Pulmonary artery endothelial cell (primary cell): Measurements from ENCODE around the gene GFRA1. TPM values are rescaled to one million over a fixed set of nuclear protein-coding genes. Genes with fewer than 3 reads are reported as not detected.

Source experiments
- DNase-seq: peaks from one replicate; pipeline ENCODE4 v3.0.0-alpha.2; 2011; ENCODE audit warnings: low read depth, low spot score
- total RNA-seq: library from RNA; depleted of rRNA; stranded (reverse); fragments of >200 nt; gene quantifications from 2 replicates; pipeline ENCODE4 v1.2.3, GENCODE V29; 2014

The GFRA1 gene
- total RNA-seq, 1 donor from 2014 or later, result 0.07 TPM

DNA sequence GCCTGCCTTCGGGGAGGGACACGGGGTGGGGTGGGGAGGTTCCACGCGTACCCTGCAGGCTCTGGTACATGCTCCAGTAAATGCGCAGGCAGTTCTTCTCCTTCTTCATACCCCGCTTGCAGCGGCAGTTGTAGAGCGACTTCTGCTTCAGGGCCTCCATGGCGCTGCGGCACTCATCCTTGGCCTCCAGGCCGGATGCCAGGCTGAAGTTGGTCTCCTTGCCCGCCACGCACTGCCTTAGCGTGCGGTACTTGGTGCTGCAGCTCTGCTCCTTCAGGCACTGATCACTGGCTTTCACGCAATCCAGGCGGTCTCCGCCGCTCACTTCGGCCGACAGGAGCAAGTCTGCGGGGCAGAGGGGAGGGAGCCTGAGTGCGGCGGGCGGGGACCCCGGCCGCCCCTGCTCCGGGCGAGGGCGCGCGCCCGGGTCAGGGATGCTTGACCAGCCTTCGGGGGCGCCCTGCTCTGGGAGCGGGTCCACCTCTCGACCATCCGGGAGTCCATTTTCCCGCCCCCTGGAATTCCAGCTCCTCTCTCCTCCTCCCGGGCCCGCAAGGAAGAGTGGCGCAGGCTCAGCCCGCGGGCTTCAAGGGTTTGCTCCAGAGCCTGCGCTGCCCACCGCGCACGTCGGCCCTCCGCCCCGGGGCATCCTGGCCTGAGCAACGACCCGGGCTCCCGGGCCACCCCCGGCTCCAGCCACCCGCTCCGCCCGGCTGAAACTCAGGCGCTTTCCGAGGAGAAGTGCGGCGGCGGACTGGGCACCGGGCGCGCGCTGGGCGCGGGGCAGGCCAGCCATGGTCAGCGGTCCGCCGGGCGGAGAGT, 2.0 kb downstream of the GFRA1 start:
- no peak for DNase-seq

DNA sequence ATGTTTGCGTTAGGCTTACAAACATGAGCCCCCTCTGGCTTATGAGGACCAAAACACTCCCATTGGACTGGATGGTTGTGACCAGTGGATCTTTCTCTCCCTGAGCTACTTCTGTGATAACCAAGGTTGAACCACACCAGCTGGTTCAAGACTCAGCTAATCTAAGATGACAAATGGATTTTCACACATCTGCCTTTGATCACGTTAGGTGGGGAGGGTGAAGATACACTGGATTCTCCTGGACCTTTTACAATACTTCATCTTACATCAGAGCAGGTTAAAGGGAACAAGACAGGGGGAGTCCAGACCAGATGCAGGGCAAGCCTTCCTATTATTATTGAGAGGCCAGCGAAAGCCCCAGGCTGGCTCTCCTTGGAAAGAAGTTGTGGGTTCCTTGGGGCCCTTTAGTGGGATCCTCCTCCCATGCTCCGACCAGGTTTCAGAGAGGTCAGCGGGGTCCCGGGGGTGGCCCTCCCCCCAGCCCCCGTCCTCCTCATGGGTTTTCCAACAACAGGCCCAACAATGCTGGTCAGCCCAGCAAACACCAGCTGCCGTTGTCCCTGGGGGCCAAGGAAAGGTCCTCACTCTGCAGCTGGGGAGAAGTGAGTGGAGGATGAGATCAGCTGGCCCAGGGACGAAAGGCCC, 2.8 kb downstream of the GFRA1 start:
- no peak for DNase-seq

DNA sequence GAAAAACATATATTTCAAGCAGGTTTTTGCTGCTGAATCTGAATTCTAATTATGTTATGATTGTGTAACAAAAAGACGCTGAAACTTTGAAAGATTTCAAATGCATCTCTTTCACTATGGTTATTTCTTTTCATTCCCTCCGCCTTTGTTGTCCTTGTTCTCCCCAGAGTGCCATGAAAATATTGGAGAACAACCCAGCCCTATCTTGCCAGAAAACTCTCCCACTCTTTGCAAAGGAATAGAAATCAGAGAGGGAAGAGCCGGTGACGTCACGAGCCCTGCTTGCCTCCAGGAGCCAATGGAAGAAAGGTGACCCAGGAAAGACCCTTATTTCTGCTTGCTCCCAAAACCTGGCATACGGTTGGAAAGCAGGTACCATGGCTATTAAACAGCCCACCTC, 3.4 kb downstream of the GFRA1 start:
- DNase-seq, result no peak

DNA sequence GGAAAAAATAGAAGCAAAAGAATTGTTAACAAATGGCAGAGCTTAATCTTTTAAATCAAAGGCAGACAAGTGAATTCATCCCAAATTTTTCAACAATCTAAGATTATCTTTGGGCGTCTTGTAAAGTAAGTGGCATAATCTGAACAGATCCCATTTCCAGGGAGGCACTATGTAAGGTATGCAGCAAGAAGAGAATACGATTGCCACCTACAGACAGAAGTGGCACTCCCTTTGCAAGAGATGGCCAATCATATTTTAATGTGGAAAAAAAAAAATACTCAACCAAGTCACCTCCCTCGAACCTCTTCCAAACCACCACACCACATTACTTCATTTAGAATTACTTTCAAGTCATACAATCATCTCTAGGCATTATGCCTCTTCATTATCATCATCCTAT, 4.0 kb downstream of the GFRA1 start:
- no peak for DNase-seq

DNA sequence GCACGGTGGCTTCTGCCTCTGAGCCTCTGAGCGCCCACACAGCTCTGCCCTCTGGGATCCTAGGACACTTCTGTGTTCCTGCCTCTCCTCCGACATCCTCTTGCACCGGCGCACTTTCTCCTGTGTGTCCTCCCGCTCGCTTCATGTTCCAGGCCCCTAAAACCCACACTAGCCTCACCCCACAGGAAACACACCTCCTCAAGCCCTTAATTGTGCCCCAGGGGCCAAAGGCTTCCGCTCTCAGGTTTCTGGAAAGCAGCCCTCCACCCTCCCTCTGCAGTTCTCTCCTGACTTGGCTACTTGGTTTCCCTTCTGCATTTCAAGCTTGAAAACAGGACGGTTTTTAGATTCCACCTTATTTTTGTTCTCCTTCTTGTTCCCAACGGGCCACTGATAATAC, 7.3 kb downstream of the GFRA1 start:
- no peak for DNase-seq

DNA sequence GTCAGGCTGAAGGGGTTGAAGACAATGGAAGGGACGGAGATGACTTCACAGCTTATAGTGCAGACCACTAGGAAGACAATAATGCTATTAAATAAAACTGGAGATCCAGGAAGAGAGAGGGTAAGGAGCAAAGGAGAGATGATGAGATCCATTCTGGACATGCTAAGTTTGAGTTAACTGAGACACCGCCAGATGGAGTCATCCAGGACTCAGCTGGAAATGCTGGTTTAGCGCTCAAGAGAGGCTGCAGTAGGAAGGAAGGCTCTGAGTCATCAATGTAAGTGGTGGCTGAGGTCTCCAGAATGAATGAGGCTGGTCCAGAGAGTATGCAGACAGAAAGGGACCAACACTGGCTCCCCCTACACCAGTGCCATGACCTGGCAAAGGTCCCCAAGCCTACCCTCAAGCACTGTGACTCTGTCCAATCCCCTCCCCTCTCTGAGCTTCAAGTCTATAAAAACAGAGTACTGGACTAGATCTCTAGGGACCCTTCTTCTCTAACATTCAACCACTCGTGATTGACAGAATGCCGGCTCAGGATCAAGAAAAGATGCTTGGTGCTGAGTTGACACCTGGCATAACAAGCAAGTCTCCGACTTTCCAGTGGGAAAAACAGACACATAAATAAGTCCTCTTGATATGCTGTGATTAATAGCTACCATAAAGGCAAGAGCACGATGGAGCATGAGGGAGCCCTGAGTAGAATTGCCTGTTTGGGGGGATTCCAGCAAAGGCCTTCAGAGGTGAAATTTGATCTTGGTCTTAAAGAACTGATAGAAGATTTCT, 8.9 kb downstream of the GFRA1 start:
- no peak for DNase-seq

DNA sequence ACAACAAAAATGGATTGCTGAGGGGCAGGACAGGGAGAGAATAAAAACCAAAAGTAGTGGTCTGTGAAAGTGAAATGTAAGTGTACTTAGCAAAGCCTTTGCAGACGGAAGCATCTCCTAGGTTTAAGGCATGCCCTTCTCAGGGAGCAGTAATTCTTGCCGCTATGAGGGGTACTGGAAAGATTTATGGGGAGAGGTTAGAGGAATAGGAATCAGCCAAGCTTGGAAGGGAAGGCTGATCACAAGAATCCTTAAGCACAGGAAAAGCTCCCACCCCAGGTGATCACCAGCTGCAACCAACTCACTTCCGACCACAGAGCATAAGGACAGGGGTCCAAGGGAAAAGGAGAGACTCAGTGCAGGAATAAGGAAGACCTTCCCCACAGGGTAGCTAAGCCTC, 10.3 kb downstream of the GFRA1 start:
- no peak for DNase-seq

DNA sequence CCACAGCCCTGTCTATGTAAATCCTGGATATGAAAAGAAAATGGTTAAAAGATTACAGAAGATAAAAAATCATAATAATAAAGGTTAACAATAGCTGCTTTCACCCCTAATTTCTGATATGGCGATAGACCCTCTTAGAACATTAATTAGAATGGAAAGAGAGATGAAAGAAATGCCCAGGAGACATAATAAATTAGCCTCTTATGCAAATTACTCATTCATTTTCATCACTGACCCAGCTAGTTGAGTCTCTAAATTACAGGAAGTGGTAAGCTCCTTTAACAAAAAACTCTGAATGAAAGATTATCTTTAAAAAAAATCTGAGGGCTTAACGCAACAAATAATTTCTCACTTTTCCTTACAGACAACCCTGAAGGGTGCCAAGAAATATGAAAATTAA, 12.4 kb downstream of the GFRA1 start:
- no peak for DNase-seq

DNA sequence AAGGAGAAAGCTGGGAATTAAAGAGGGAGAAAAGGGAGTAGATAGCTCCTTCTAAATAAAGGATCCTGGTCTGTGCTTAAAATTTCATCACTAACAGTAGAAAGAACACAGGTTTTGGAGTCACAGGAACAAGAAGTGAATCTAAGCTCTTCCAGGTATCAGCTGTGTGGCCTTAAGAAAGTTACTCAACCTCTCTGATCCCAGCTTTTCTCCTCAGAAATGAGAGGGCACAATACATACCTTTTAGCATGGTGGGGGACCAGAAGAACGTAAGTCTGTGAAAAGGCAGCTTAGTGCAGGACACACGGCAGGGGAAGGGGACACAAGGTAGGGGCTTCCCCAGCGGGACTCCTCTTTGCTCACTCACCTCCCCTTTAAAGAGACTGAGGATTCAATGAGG, 13.4 kb downstream of the GFRA1 start:
- DNase-seq, result no peak

DNA sequence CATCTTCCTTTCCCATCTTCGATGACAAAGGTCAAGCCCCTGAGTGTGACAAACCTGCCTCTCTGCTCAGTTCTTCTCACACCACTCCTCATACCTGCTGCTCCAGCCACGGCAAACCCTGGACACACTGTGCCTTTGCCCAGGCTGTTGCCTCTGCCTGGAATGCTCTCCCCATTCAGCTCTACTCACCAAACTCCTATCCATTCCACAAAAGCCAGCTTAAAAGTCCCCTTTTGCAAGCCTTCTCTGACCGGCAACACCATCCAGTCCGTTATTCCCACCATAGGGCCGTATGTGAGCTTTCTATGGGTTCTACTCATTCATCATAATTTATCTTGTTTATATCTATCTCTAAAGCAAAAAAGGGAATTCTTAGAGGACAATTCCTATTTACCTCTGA, 15.2 kb downstream of the GFRA1 start:
- DNase-seq, result no peak

DNA sequence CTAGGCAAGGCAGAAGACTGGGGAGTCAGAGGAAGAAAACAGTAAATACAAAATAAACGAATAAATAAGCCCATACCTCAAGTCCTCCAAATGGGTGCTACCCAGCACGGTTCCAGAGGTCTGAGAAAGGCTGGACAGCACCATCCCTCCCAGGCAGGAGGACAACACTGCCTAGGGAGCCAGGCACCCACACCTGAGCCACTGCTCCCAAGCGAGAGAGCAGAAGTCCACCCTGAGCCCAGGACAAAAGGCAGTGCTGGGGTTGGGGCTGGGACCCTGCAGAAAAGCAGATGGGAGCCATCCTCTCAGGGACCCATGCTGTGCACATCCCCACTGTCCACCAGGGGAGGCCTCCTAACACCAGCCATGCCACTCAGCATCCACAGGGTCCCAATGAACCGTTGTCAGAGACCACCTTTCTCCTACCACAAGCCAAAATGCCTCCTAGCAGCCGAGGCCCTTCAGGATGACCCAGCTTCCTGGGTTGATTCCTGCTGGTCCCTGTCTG, 16.2 kb downstream of the GFRA1 start:
- no peak for DNase-seq

DNA sequence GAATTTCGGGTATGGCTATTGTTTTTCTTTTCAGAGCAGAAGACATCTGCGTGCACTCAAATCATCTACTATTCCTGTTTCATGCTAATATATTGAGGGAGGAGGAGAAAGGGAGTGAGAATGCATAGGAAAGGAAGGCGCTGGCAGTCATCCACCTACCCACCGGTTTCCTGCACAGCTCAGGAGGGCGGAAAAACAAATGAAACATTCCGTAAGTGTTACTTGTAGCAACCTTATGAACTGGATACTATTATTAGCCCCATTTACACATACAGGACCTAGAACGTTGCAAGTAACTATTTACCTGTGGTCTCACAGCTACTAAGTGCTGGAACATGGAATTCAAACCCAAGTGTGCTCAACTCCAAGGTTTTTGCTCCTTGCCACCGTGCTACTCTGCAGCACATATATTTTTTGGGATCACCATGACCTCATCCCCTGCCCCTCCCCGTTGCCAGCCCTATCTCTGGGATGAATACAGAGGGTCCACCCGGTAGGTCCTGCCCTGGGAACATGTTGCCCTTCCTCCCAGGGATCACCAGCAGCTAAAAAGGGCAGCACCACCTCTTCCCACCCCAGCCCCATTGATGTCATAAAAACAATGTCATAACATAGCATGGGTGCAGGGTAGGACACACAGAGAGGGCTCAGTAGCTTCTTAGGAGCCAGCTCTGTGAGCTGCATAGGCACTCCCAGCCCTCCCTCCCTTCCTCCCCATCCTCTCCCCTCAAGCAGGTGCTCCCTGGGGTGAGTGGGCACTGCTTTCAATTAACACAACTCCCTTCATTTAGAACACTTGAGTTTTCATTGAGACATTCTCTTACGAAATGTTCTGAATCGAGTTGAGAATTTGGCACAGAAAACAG, 16.9 kb downstream of the GFRA1 start:
- no peak for DNase-seq

DNA sequence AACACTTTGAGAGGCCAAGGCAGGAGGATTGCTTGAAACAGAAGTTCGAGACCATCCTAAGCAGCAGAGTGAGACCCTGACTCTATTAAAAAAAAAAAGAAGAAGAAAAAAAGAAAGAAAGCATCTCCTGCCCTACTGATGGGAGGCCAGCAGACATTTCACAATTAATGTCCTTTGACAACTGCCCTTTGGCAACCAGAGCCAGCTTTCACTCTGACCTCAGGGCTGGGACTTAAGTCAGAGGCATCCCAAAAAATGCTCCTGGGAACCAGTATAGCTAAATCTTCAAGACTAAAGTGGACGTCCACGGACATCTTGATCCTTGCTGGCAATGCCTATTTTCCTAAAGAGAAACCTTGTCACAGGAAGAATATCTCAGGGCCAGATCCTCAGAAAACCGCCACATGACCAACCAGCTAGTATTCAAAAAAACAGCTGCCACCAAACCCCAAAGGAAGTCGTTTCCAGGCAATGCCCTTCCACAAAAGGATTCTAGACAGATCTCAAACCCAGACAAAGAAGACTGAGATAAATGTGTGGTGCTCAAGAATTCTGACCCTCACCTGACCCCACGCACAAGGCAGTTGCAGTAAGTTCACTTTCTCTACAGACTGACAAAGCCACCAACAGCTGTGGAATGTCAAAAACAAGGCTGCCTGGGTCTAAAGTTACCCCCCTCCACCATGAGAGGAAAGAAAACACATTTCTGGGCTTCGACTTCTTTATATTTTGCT, 18.4 kb downstream of the GFRA1 start:
- no peak for DNase-seq

DNA sequence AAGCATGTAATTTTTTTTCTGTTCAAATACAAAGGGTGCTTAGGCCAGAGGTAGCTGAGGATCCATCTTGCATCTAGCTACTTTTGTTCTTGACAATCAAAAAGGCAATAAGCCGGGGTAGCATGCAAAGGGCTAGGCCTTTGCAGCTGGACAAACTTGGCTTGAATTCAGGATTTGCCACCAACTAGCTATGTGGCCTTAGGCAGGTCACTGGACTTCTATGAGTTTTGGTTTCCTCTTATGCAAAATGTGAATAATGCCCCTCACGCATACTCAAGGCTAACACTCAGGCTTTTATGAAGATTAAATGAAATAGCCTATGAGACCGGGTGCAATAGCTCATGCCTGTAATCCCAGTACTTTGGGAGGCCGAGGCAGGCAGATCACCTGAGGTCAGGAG, 19.3 kb downstream of the GFRA1 start:
- DNase-seq, result no peak

DNA sequence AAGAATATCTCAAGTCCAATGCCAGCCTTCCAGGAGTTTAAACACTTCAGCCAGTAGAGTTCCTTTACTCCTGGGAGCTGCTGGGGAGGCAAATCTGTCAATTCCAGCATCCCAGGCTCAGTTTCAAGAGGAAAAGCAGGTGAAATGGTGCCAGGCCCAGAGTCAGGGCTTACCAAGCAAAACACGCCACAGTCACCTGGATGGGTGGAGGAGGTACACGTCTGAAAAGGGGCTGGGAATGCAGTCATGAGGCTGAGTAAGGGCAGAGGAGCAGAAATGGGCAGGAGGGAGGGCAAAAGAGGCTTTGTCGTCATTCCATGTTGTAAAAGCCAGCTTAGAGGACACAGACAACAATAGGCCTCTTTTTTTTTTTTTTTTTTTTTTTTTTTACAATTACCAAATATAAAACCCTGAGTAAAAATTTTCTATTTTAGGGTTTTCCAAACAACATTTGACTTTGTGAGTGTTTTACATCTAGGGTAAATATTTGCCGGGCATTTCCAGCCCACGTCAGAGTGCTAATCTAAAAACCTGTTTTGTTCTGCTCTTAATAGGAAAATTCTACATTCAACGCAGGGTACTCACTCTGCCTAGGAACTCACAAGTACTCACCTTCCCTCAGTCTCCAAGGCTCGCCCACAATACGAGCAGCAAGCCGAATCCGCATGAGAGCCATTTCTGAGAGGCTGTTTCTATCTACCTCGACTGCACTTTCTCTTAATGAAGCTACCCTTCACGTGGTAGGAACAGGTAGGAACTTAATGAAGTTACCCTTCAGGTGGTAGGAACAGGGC, 21.2 kb downstream of the GFRA1 start:
- DNase-seq, result no peak

DNA sequence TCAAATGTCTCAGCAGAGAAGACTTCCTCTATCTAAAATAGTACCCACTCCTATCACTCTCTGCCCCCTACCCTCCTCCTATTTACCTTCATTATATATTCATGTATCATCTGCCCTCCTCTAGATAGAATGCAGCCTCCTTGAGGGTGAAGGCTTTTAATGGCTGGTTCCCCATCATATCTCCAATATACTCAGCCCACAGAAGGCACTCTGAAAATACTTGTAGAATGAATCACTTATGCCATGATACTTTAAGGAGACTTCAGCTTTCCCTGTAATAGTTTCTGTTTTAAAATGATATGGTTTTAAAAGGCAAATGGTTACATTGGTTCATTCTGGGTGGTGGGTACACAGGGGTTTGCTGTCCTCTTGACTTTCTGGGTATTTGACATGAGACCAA, 25.3 kb downstream of the GFRA1 start:
- no peak for DNase-seq

DNA sequence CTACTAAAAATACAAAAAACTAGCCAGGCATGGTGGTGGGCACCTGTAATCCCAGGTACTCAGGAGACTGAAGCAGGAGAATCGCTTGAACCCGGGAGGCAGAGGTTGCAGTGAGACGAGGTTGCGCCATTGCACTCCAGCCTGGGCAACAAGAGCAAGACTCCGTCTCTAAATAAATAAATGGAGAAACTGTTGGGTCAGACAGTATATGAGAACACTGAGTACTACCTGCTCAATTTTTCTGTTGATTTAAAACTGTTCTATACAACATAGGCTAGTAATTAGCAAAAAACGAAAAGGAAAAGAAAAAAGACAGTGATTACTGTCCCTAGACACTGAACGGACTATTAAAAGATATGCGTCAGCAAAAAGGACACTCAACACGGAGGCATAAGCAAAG, 26.7 kb downstream of the GFRA1 start:
- DNase-seq, result no peak

DNA sequence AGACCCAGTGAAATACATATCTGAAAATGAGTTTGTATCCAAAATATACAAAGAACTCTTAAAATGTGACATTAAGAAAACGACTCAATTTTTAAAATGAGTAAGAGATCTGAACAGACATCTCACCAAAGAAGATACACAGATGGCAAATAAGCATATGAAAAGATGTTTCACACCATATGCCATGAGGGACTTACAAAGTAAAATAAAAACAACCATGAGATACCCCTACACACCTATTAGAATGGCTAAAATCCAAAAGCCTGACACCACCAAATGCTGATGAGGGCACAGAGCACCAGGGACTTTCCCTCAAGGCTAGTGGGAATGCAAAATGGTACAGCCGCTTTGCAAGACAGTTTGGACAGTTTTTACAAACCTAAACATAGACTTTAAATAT, 27.9 kb downstream of the GFRA1 start:
- DNase-seq, result no peak

DNA sequence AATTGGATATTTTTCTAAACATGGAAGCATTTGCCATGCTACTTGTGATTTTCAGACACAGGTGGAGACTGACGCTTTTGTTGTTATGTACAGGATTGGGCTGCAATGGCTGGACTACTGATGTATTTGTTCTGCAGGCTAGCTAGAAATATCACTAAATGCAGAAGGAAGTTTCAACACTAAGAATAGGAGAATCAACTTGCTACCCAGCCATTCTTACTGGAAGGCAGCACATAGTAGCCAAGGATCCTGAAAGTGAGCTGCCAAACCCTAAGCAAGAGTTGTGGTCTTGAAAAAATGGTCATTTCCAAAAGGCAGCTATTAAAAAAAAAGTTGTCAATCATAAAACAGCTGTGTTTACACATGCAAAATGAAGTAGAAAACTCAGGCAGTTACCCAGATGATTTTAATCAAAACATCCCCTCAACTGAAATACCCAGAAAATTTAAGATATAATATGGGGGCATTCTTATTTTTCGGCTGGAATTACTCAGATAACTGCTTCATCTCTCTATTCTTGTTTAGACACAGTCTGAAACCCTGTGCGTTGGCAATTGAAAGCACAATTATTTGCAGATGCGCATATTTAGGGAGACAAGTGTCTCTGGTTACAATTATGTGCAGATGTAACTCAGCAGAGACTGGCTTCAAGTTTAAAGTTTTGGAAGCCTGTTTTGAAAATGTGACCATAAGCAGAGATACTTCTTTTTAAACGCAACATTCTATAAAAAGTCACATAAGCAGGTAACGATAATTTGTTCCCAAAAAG, 31.2 kb downstream of the GFRA1 start:
- DNase-seq, result no peak
